HEK293 (cell line): Measurements from ENCODE around the gene ZEB2.
A peak's percentile ranks its signal among the peaks of the same experiment; 100 is the strongest.

Experiments
- BCL11A ChIP-seq: fragments of 450-650 bp; formaldehyde crosslinking; IDR thresholded peaks from 2 replicates; pipeline ENCODE4 v1.5.1; 2016; ENCODE audit warnings: low read depth, missing biosample characterization, missing genetic modification characterization
- GLIS1 ChIP-seq: fragments of 450-650 bp; formaldehyde crosslinking; IDR thresholded peaks from 2 replicates; pipeline ENCODE4 v1.5.1; 2016; ENCODE audit warnings: missing biosample characterization, missing genetic modification characterization
- KLF10 ChIP-seq: fragments of 450-650 bp; IDR thresholded peaks from 2 replicates; pipeline ENCODE4 v1.5.1; 2018; ENCODE audit warnings: missing biosample characterization, mild to moderate bottlenecking, missing genetic modification characterization
- OVOL3 ChIP-seq: fragments of 450-650 bp; formaldehyde crosslinking; IDR thresholded peaks from 2 replicates; pipeline ENCODE4 v1.5.1; 2016; ENCODE audit warnings: missing biosample characterization, missing genetic modification characterization
- PRDM1 ChIP-seq: fragments of 450-650 bp; formaldehyde crosslinking; IDR thresholded peaks from 2 replicates; pipeline ENCODE4; 2016; ENCODE audit warnings: missing biosample characterization, missing genetic modification characterization
- SCRT1 ChIP-seq: fragments of 450-650 bp; formaldehyde crosslinking; IDR thresholded peaks from 2 replicates; pipeline ENCODE4 v1.5.1; 2016; ENCODE audit warnings: missing biosample characterization, missing genetic modification characterization, borderline replicate concordance
- ZFP37 ChIP-seq: fragments of 450-650 bp; formaldehyde crosslinking; IDR thresholded peaks from 2 replicates; pipeline ENCODE4 v1.5.1; 2016; ENCODE audit warnings: missing biosample characterization, missing genetic modification characterization
- ZNF2 ChIP-seq: fragments of 450-650 bp; formaldehyde crosslinking; IDR thresholded peaks from 2 replicates; pipeline ENCODE4 v1.5.1; 2016; ENCODE audit warnings: missing biosample characterization, missing genetic modification characterization
- ZNF510 ChIP-seq: fragments of 450-650 bp; formaldehyde crosslinking; IDR thresholded peaks from 2 replicates; pipeline ENCODE4 v1.5.1; 2018; ENCODE audit warnings: mild to moderate bottlenecking, missing genetic modification characterization, missing biosample characterization; ENCODE audit not compliant: insufficient replicate concordance
- ZNF544 ChIP-seq: fragments of 450-650 bp; formaldehyde crosslinking; IDR thresholded peaks from 2 replicates; pipeline ENCODE4 v1.5.0; 2017; ENCODE audit warnings: missing biosample characterization, missing genetic modification characterization
- ZNF626 ChIP-seq: fragments of 450-650 bp; sonication (Bioruptor Pico); formaldehyde crosslinking; IDR thresholded peaks from 2 replicates; pipeline ENCODE4 v1.5.1; 2018; ENCODE audit warnings: missing biosample characterization, missing genetic modification characterization, inconsistent platforms
- ZNF701 ChIP-seq: fragments of 450-650 bp; formaldehyde crosslinking; IDR thresholded peaks from 2 replicates; pipeline ENCODE4 v1.5.1; 2016; ENCODE audit warnings: missing biosample characterization, missing genetic modification characterization
- ZSCAN16 ChIP-seq: fragments of 450-650 bp; formaldehyde crosslinking; IDR thresholded peaks from 2 replicates; pipeline ENCODE4 v1.5.1; 2016; ENCODE audit warnings: missing biosample characterization, missing genetic modification characterization
- TF ChIP-seq, protein P1 (sequence below): fragments of 450-650 bp; formaldehyde crosslinking; optimal IDR thresholded peaks from 2 replicates; pipeline ENCODE3; 2016; ENCODE audit warnings: missing biosample characterization, mild to moderate bottlenecking, missing genetic modification characterization
- TF ChIP-seq, protein P2 (sequence below): fragments of 450-650 bp; formaldehyde crosslinking; IDR thresholded peaks from 2 replicates; pipeline ENCODE4 v1.5.1; 2016; ENCODE audit warnings: missing biosample characterization, missing genetic modification characterization
- TF ChIP-seq, protein P3 (sequence below): fragments of 450-650 bp; formaldehyde crosslinking; IDR thresholded peaks from 2 replicates; pipeline ENCODE4 v1.5.1; 2016; ENCODE audit warnings: missing biosample characterization, missing genetic modification characterization
- TF ChIP-seq, protein P4 (sequence below): fragments of 450-650 bp; formaldehyde crosslinking; IDR thresholded peaks from 2 replicates; pipeline ENCODE4 v1.5.1; 2016; ENCODE audit warnings: missing biosample characterization, missing genetic modification characterization, low read depth
- TF ChIP-seq, protein P5 (sequence below): fragments of 450-650 bp; formaldehyde crosslinking; IDR thresholded peaks from 2 replicates; pipeline ENCODE4 v1.5.1; 2016; ENCODE audit warnings: missing biosample characterization, missing genetic modification characterization
- TF ChIP-seq, protein P6 (sequence below): fragments of 450-650 bp; formaldehyde crosslinking; IDR thresholded peaks from 2 replicates; pipeline ENCODE4 v1.5.1; 2016; ENCODE audit warnings: missing biosample characterization, missing genetic modification characterization

The ZEB2 gene

DNA sequence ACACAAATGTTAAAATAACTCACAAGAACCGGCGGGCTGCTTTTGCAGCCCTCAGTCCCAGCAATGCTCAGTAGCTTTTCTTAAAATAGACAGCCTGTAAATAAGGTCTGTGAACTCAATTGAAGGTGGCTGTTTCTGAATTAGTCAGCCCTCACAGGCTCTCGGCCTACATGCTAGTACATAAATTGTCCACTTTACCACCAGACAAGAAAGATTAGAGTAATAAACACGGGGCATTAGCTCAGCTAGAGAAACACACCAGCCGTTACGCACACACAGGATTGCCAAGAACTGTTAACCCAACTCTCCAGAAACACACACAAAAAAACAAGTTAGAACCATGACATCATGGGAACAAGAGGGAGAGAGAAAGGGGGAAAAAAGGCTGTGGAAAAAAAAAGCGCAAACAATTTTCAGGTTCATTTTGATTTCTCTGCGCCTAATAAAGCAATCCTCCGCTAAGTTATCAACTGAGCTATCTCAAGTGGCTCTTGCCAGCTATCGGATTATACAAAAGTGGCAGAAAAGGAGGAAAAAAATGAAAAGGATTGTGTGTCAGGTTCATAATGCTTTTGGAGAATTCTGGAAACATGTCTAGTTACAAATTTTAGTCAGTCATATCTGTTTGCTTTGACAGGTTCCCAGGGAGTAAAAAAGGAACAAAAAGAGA is 89.1 kb downstream of the ZEB2 start (continued):
- TF ChIP-seq SCRT1 (tag by site-specific recombination) (no peak; the same call in 1 of the 2 replicates), KLF10 (tag by site-specific recombination) (peak; percentile 25; the same call in 1 of the 2 replicates), ZNF2 (tag by site-specific recombination) (peak; percentile 75; the same call in 1 of the 2 replicates), ZFP37 (tag by site-specific recombination) (0 out of 2 replicates have a peak, but pooled peaks have one; percentile 27), ZSCAN16 (tag by site-specific recombination) (0 out of 2 replicates have a peak, but pooled peaks have one; percentile 13), OVOL3 (tag by site-specific recombination) (peak; percentile 95), PRDM1 (tag by site-specific recombination) (peak; percentile 51; the same call in 1 of the 2 replicates), BCL11A (tag by site-specific recombination) (peak; percentile 44; the same call in 1 of the 2 replicates), ZNF626 (tag by site-specific recombination) (no peak), ZNF510 (tag by site-specific recombination) (no peak), GLIS1 (tag by site-specific recombination) (peak; percentile 28; the same call in 1 of the 2 replicates), ZNF701 (no peak), ZNF544 (no peak)
- TF ChIP-seq, protein P1, sequence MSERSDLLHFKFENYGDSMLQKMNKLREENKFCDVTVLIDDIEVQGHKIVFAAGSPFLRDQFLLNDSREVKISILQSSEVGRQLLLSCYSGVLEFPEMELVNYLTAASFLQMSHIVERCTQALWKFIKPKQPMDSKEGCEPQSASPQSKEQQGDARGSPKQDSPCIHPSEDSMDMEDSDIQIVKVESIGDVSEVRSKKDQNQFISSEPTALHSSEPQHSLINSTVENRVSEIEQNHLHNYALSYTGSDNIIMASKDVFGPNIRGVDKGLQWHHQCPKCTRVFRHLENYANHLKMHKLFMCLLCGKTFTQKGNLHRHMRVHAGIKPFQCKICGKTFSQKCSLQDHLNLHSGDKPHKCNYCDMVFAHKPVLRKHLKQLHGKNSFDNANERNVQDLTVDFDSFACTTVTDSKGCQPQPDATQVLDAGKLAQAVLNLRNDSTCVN (tag by site-specific recombination): no peak
- TF ChIP-seq, protein P2, sequence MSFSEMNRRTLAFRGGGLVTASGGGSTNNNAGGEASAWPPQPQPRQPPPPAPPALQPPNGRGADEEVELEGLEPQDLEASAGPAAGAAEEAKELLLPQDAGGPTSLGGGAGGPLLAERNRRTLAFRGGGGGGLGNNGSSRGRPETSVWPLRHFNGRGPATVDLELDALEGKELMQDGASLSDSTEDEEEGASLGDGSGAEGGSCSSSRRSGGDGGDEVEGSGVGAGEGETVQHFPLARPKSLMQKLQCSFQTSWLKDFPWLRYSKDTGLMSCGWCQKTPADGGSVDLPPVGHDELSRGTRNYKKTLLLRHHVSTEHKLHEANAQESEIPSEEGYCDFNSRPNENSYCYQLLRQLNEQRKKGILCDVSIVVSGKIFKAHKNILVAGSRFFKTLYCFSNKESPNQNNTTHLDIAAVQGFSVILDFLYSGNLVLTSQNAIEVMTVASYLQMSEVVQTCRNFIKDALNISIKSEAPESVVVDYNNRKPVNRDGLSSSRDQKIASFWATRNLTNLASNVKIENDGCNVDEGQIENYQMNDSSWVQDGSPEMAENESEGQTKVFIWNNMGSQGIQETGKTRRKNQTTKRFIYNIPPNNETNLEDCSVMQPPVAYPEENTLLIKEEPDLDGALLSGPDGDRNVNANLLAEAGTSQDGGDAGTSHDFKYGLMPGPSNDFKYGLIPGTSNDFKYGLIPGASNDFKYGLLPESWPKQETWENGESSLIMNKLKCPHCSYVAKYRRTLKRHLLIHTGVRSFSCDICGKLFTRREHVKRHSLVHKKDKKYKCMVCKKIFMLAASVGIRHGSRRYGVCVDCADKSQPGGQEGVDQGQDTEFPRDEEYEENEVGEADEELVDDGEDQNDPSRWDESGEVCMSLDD (tag by site-specific recombination): no peak
- TF ChIP-seq, protein P3, sequence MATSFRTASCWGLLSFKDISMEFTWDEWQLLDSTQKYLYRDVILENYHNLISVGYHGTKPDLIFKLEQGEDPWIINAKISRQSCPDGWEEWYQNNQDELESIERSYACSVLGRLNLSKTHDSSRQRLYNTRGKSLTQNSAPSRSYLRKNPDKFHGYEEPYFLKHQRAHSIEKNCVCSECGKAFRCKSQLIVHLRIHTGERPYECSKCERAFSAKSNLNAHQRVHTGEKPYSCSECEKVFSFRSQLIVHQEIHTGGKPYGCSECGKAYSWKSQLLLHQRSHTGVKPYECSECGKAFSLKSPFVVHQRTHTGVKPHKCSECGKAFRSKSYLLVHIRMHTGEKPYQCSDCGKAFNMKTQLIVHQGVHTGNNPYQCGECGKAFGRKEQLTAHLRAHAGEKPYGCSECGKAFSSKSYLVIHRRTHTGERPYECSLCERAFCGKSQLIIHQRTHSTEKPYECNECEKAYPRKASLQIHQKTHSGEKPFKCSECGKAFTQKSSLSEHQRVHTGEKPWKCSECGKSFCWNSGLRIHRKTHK (tag by site-specific recombination): no peak
- TF ChIP-seq, protein P4, sequence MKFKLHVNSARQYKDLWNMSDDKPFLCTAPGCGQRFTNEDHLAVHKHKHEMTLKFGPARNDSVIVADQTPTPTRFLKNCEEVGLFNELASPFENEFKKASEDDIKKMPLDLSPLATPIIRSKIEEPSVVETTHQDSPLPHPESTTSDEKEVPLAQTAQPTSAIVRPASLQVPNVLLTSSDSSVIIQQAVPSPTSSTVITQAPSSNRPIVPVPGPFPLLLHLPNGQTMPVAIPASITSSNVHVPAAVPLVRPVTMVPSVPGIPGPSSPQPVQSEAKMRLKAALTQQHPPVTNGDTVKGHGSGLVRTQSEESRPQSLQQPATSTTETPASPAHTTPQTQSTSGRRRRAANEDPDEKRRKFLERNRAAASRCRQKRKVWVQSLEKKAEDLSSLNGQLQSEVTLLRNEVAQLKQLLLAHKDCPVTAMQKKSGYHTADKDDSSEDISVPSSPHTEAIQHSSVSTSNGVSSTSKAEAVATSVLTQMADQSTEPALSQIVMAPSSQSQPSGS (tag by site-specific recombination): peak; percentile 97
- TF ChIP-seq, protein P5, sequence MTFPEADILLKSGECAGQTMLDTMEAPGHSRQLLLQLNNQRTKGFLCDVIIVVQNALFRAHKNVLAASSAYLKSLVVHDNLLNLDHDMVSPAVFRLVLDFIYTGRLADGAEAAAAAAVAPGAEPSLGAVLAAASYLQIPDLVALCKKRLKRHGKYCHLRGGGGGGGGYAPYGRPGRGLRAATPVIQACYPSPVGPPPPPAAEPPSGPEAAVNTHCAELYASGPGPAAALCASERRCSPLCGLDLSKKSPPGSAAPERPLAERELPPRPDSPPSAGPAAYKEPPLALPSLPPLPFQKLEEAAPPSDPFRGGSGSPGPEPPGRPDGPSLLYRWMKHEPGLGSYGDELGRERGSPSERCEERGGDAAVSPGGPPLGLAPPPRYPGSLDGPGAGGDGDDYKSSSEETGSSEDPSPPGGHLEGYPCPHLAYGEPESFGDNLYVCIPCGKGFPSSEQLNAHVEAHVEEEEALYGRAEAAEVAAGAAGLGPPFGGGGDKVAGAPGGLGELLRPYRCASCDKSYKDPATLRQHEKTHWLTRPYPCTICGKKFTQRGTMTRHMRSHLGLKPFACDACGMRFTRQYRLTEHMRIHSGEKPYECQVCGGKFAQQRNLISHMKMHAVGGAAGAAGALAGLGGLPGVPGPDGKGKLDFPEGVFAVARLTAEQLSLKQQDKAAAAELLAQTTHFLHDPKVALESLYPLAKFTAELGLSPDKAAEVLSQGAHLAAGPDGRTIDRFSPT (tag by site-specific recombination): peak; percentile 62
- TF ChIP-seq, protein P6, sequence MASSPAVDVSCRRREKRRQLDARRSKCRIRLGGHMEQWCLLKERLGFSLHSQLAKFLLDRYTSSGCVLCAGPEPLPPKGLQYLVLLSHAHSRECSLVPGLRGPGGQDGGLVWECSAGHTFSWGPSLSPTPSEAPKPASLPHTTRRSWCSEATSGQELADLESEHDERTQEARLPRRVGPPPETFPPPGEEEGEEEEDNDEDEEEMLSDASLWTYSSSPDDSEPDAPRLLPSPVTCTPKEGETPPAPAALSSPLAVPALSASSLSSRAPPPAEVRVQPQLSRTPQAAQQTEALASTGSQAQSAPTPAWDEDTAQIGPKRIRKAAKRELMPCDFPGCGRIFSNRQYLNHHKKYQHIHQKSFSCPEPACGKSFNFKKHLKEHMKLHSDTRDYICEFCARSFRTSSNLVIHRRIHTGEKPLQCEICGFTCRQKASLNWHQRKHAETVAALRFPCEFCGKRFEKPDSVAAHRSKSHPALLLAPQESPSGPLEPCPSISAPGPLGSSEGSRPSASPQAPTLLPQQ (tag by site-specific recombination): 0 out of 2 replicates have a peak, but pooled peaks have one; percentile 27
